IMR-90 (cell line): ENCODE measurements around the gene MUC5B. TPM values are rescaled to one million over a fixed set of nuclear protein-coding genes. Genes with fewer than 3 reads are reported as not detected.

ENCODE experiments used
- ATAC-seq: fragments of 200-7000 bp; cut with Tn5 transposase; 2 replicates; pipeline ENCODE4 v1.9.1; 2020; ENCODE audit warnings: low read depth, mild to moderate bottlenecking, moderate library complexity
- BruUV-seq: library from RNA; stranded (reverse); fragments of 400-500 nt; replicated peaks from 2 replicates; lab custom pipeline; 2021; lab: Mats Ljungman, UMichigan
- CTCF ChIA-PET: fragments of 300-600 bp; formaldehyde crosslinking; extraction: SDS; loops from one replicate; lab custom pipeline; 2021; ENCODE audit warnings: antibody characterized with exemption; lab: Yijun Ruan, JAX
- POLR2A ChIA-PET: fragments of 300-600 bp; sonication (Branson Sonifier 250); formaldehyde crosslinking; loops from one replicate; lab custom pipeline; 2022; ENCODE audit warnings: antibody characterized with exemption; ENCODE audit not compliant: unreplicated experiment; lab: Charles Lee
- DNase-seq: peaks from one replicate; pipeline ENCODE4 v3.0.0; 2013
- H2AFZ ChIP-seq: replicated peaks from 2 replicates; pipeline ENCODE3; 2013; ENCODE audit warnings: low read length, mild to moderate bottlenecking; ENCODE audit not compliant: poor library complexity
- H2AK5ac ChIP-seq: 2 replicates; pipeline ENCODE4 v1.6.1; 2013; ENCODE audit warnings: low read depth, low read length, inconsistent platforms
- H2AK9ac ChIP-seq: replicated peaks from 2 replicates; pipeline ENCODE3; 2013; ENCODE audit warnings: mild to moderate bottlenecking, low read depth, low read length, moderate library complexity; ENCODE audit not compliant: poor library complexity
- H2BK120ac ChIP-seq: 2 replicates; pipeline ENCODE4 v1.6.1; 2013; ENCODE audit warnings: low read depth, low read length, inconsistent platforms
- H2BK15ac ChIP-seq: 3 replicates; pipeline ENCODE4 v1.6.1; 2013; ENCODE audit warnings: low read depth, low read length, inconsistent platforms
- H2BK20ac ChIP-seq: 2 replicates; pipeline ENCODE4 v1.6.1; 2013; ENCODE audit warnings: low read depth, mild to moderate bottlenecking, inconsistent platforms, low read length, moderate library complexity
- H2BK5ac ChIP-seq: 2 replicates; pipeline ENCODE4 v1.6.1; 2013; ENCODE audit warnings: mild to moderate bottlenecking, low read depth, low read length, inconsistent platforms; ENCODE audit not compliant: poor library complexity, severe bottlenecking
- H3K14ac ChIP-seq: replicated peaks from 2 replicates; pipeline ENCODE4 v1.6.1; 2013; ENCODE audit warnings: low read depth, low read length, inconsistent platforms
- H3K18ac ChIP-seq: 2 replicates; pipeline ENCODE4 v1.6.1; 2013; ENCODE audit warnings: low read depth, low read length, control low read depth
- H3K23ac ChIP-seq: 2 replicates; pipeline ENCODE4 v1.6.1; 2013; ENCODE audit warnings: low read depth, low read length, inconsistent platforms
- H3K27ac ChIP-seq: 2 replicates; pipeline ENCODE4 v1.5.1; 2013; ENCODE audit warnings: mild to moderate bottlenecking, control low read depth, low read length; ENCODE audit not compliant: insufficient read depth
- H3K27me3 ChIP-seq: 2 replicates; pipeline ENCODE4 v1.6.1; 2013; ENCODE audit warnings: low read length; ENCODE audit not compliant: control insufficient read depth, insufficient read depth
- H3K36me3 ChIP-seq: 2 replicates; pipeline ENCODE4 v1.6.1; 2013; ENCODE audit warnings: low read length, mixed read lengths; ENCODE audit not compliant: control insufficient read depth, insufficient read depth
- H3K4ac ChIP-seq: 2 replicates; pipeline ENCODE4 v1.6.1; 2013; ENCODE audit warnings: low read depth, low read length, inconsistent platforms
- H3K4me1 ChIP-seq: 2 replicates; pipeline ENCODE4 v1.6.1; 2013; ENCODE audit warnings: low read length, mixed read lengths; ENCODE audit not compliant: control insufficient read depth, insufficient read depth
- H3K4me2 ChIP-seq: 2 replicates; pipeline ENCODE4 v1.6.1; 2013; ENCODE audit warnings: low read depth, mild to moderate bottlenecking, control low read depth, low read length, moderate library complexity
- H3K4me3 ChIP-seq: 2 replicates; pipeline ENCODE4 v1.5.1; 2013; ENCODE audit warnings: low read depth, mild to moderate bottlenecking, control low read depth, low read length, moderate library complexity; ENCODE audit not compliant: insufficient read depth
- H3K56ac ChIP-seq: 2 replicates; pipeline ENCODE4 v1.6.1; 2013; ENCODE audit warnings: low read length, inconsistent platforms; ENCODE audit not compliant: insufficient read depth; ENCODE audit errors: extremely low read depth
- H3K79me1 ChIP-seq, 2 experiments: 2 replicates each; pipeline ENCODE4 v1.6.1; 2013; ENCODE audit warnings: low read length in 2 of 2, inconsistent platforms in 1 of 2, low read depth in 1 of 2
- H3K9ac ChIP-seq: 2 replicates; pipeline ENCODE4 v1.6.1; 2013; ENCODE audit warnings: low read depth, low read length, control low read depth
- H3K9me1 ChIP-seq: 2 replicates; pipeline ENCODE4 v1.6.1; 2013; ENCODE audit warnings: low read length, inconsistent platforms; ENCODE audit not compliant: insufficient read depth
- H3K9me3 ChIP-seq: 2 replicates; pipeline ENCODE4 v1.6.1; 2013; ENCODE audit warnings: low read length; ENCODE audit not compliant: control insufficient read depth, insufficient read depth
- H4K20me1 ChIP-seq: 2 replicates; pipeline ENCODE4 v1.6.1; 2013; ENCODE audit warnings: low read length, inconsistent platforms; ENCODE audit not compliant: insufficient read depth
- H4K5ac ChIP-seq: 2 replicates; pipeline ENCODE4 v1.6.1; 2013; ENCODE audit warnings: mild to moderate bottlenecking, low read depth, low read length, control low read depth
- H4K8ac ChIP-seq, 2 experiments: 2 replicates each; pipeline ENCODE4 v1.6.1; 2013; ENCODE audit warnings: low read depth in 2 of 2, low read length in 2 of 2, control low read depth in 1 of 2, inconsistent platforms in 1 of 2
- H4K91ac ChIP-seq: 2 replicates; pipeline ENCODE4 v1.6.1; 2013; ENCODE audit warnings: low read depth, low read length, inconsistent platforms; ENCODE audit not compliant: insufficient read depth
- CHD1 ChIP-seq: IDR thresholded peaks from 2 replicates; pipeline ENCODE4 v1.6.1; 2012; ENCODE audit warnings: low read depth, low read length, improper control_type of control experiment
- CTCF ChIP-seq: conservative IDR thresholded peaks from 2 replicates; pipeline ENCODE4 v1.5.1; 2012; ENCODE audit warnings: mild to moderate bottlenecking, low read depth, low read length, improper control_type of control experiment
- MXI1 ChIP-seq: IDR thresholded peaks from 2 replicates; pipeline ENCODE4 v1.6.1; 2012; ENCODE audit warnings: low read depth, mild to moderate bottlenecking, low read length, moderate library complexity, borderline replicate concordance
- WGBS, 2 experiments: methylation state at CpG; one replicate each; pipeline versions ENCODE4 v1.1.5 to v1.1.7; 2013; ENCODE audit warnings: missing lambda C conversion rate in 2 of 2; ENCODE audit not compliant: insufficient read length in 1 of 2; ENCODE audit errors: extremely low coverage in 2 of 2; 5-methylcytosine and 5-hydroxymethylcytosine counted together
- dilution Hi-C: fragments of 300-500 bp; cut with HindIII; formaldehyde crosslinking; loops from one replicate; pipeline ENCODE4 v1.14.3; 2018; ENCODE audit warnings: low sequenced_read_pairs; ENCODE audit not compliant: unreplicated experiment
- in situ Hi-C: fragments of 300-500 bp; cut with MboI; formaldehyde crosslinking; loops from 3 replicates; pipeline ENCODE4 v1.14.3; 2019; ENCODE audit warnings: low sequenced_read_pairs, inconsistent platforms, mixed read lengths
- intact Hi-C: fragments of 100-400 bp; cut with micrococcal nuclease; formaldehyde crosslinking; loops from 2 replicates; pipeline ENCODE4 v1.10.0; 2022
- polyA plus RNA-seq, 3 experiments: library from polyadenylated mRNA; depleted of rRNA; stranded (reverse); fragments of >200 nt; gene quantifications; 2 replicates each; pipeline ENCODE4 v1.2.3, GENCODE V29; 2012; ENCODE audit warnings: low replicate concordance in 1 of 3
- total RNA-seq: library from RNA; depleted of rRNA; stranded (reverse); fragments of >200 nt; gene quantifications from 2 replicates; pipeline ENCODE4 v1.2.3, GENCODE V29; 2012

MUC5B gene
- total and polyA plus RNA-seq, 2 of the 4 experiments (the other 2 are of a cell fraction), result not detected

GRCh38 chr11:1310318-1310687, 87.4 kb downstream of the MUC5B start:
- CTCF ChIA-PET, result no interaction called here
- ATAC-seq (no peak), DNase-seq (no peak)
- H2AFZ ChIP-seq, result peak overlapping the region; percentile 98
- intact Hi-C loops, result no loop called here
- H2AK5ac ChIP-seq, result peak overlapping the region; percentile 20
- H3K14ac ChIP-seq, result peak overlapping the region; percentile 98
- peak overlapping the region; percentile 98 for H4K5ac ChIP-seq
- peak overlapping the region; percentile 68 for H3K4me3 ChIP-seq
- H3K9ac ChIP-seq, result peak overlapping the region; percentile 92
- peak overlapping the region; percentile 84 for H2AK9ac ChIP-seq
- no peak overlapping the region for H2BK5ac ChIP-seq
- no peak overlapping the region for H3K18ac ChIP-seq
- WGBS, 2 experiments, result 84% methylated on average over 18 of the region's 18 CpGs; no CpG with 5 or more reads in 1 of the 2 experiments
- no TSS peak for BruUV-seq
- H3K27me3 ChIP-seq, result no peaks in the 10 kb centered on the region
- H2BK120ac ChIP-seq, result no peak overlapping the region
- in situ Hi-C loops, result no loop called here
- no peak for TF ChIP-seq MXI1
- TF ChIP-seq CTCF, result no peak
- no peak for TF ChIP-seq CHD1
- peaks cover 3% of the 10 kb centered on the region; the same call in 1 of the 2 replicates for H3K36me3 ChIP-seq
- H3K9me3 ChIP-seq, result peaks cover 7% of the 10 kb centered on the region
- peaks cover 36% of the 10 kb centered on the region for H4K20me1 ChIP-seq
- H2BK15ac ChIP-seq, result no peak overlapping the region
- dilution Hi-C loops, result no loop called here
- peak overlapping the region; percentile 96; the same call in 1 of the 2 replicates for H3K27ac ChIP-seq
- POLR2A ChIA-PET, result no interaction called here
- H3K9me1 ChIP-seq, result peaks cover 4% of the 10 kb centered on the region; the same call in 1 of the 2 replicates
- no peak overlapping the region; the same call in 1 of the 2 replicates for H2BK20ac ChIP-seq
- H3K4me1 ChIP-seq, result peaks cover 4% of the 10 kb centered on the region; the same call in 1 of the 2 replicates
- peak overlapping the region; percentile 84 to 97 for H4K8ac ChIP-seq
- peaks cover 14 to 42% of the 10 kb centered on the region in 2 experiments; a peak in 3 of 4 replicates for H3K79me1 ChIP-seq
- H3K56ac ChIP-seq, result no peak overlapping the region
- H3K23ac ChIP-seq, result peak overlapping the region; percentile 79; the same call in 1 of the 2 replicates
- H4K91ac ChIP-seq, result peak overlapping the region; percentile 66
- H3K4ac ChIP-seq, result peak overlapping the region; percentile 96
- peak overlapping the region; percentile 94 for H3K4me2 ChIP-seq
